CD4-positive, alpha-beta T cell (primary cell): ENCODE results near the gene NKX2-2. TPM values are rescaled to one million over a fixed set of nuclear protein-coding genes. Genes with fewer than 3 reads are reported as not detected.

Experiments
- ATAC-seq: fragments of 200-7000 bp; cut with Tn5 transposase; one replicate; pipeline ENCODE4 v1.10.0; 2022; ENCODE audit warnings: mild to moderate bottlenecking; ENCODE audit not compliant: poor library complexity
- CTCF ChIA-PET: fragments of 350-600 bp; sonication (Branson Sonifier 250); formaldehyde crosslinking; loops from one replicate; lab custom pipeline; 2021; ENCODE audit warnings: antibody characterized with exemption, inconsistent platforms; lab: Charles Lee
- POLR2A ChIA-PET: fragments of 350-600 bp; sonication (Branson Sonifier 250); formaldehyde crosslinking; loops from one replicate; lab custom pipeline; 2021; ENCODE audit warnings: antibody characterized with exemption, inconsistent platforms; lab: Charles Lee
- DNase-seq, 14 experiments: peaks; one replicate each; pipeline ENCODE4 v3.0.0-alpha.2; 2013 to 2020; ENCODE audit warnings: mixed read lengths in 2 of 14
- H3K27ac ChIP-seq, 2 donors: one replicate each; pipeline versions ENCODE4 v1.5.1 to v1.7.0; 2013; ENCODE audit warnings: low read length in 2 of 2, low read depth in 1 of 2, mild to moderate bottlenecking in 1 of 2
- H3K27me3 ChIP-seq, 2 experiments: 1 replicate in 1 of 2; 2 replicates in 1 of 2; pipeline versions ENCODE4 v1.6.1 to v1.7.0; 2013; ENCODE audit warnings: low read length in 2 of 2, control low read depth in 1 of 2, mild to moderate bottlenecking in 1 of 2, moderate library complexity in 1 of 2; ENCODE audit not compliant: insufficient read depth in 2 of 2, control insufficient read depth in 1 of 2
- H3K36me3 ChIP-seq: one replicate; pipeline ENCODE4 v1.6.1; 2013; ENCODE audit warnings: low read length, control low read depth; ENCODE audit not compliant: insufficient read depth
- H3K4me1 ChIP-seq: one replicate; pipeline ENCODE4 v1.6.1; 2013; ENCODE audit warnings: low read length, control low read depth; ENCODE audit not compliant: insufficient read depth
- H3K4me3 ChIP-seq: one replicate; pipeline ENCODE4 v1.5.1; 2013; ENCODE audit warnings: mild to moderate bottlenecking, low read length, moderate library complexity
- H3K9me3 ChIP-seq, 2 experiments: 1 replicate in 1 of 2; 2 replicates in 1 of 2; pipeline versions ENCODE4 v1.6.1 to v1.7.0; 2013; ENCODE audit warnings: low read length in 2 of 2, mild to moderate bottlenecking in 2 of 2, control low read depth in 1 of 2, moderate library complexity in 1 of 2; ENCODE audit not compliant: control insufficient read depth in 1 of 2, insufficient read depth in 1 of 2
- H3K27ac Mint-ChIP-seq: one replicate; pipeline ENCODE4 v1.8.0; 2020; ENCODE audit warnings: mixed read lengths
- H3K27me3 Mint-ChIP-seq: one replicate; pipeline ENCODE4 v1.8.0; 2021; ENCODE audit warnings: mixed read lengths
- H3K36me3 Mint-ChIP-seq: one replicate; pipeline ENCODE4 v1.8.0; 2021; ENCODE audit warnings: low read depth, mixed read lengths
- H3K4me1 Mint-ChIP-seq: one replicate; pipeline ENCODE4 v1.8.0; 2021; ENCODE audit warnings: low read depth, mixed read lengths
- H3K4me3 Mint-ChIP-seq: one replicate; pipeline ENCODE4 v1.8.0; 2020; ENCODE audit warnings: mild to moderate bottlenecking, mixed read lengths
- H3K9me3 Mint-ChIP-seq: one replicate; pipeline ENCODE4 v1.8.0; 2020; ENCODE audit warnings: mixed read lengths
- CTCF ChIP-seq: fragments of 200-600 bp; IDR thresholded peaks from one replicate; pipeline ENCODE4 v1.8.0; 2022; ENCODE audit warnings: antibody characterized with exemption, mild to moderate bottlenecking
- intact Hi-C, 2 experiments: fragments of 100-400 bp; cut with DNase I in 1 of 2; cut with micrococcal nuclease in 1 of 2; formaldehyde crosslinking; loops; one replicate each; pipeline versions ENCODE4 v1.15.1 to v1.9.0; 2023 to 2025; cut with DNase I, micrococcal nuclease
- total RNA-seq, 174 experiments: library from RNA in 2 of 174; stranded (reverse) in 2 of 174; gene quantifications; one replicate each; pipeline ENCODE4 v1.2.3 and lab custom pipeline; 2021 to 2026

The NKX2-2 gene
- total RNA-seq, 2 experiments from 2014 or later: not detected

GRCh38 chr20:21504323-21504722, 9.5 kb downstream of the NKX2-2 start:
- H3K36me3 Mint-ChIP-seq: no peaks in the 10 kb centered on the region
- H3K4me1 Mint-ChIP-seq: peaks cover 30% of the 10 kb centered on the region
- H3K9me3 Mint-ChIP-seq: no peaks in the 10 kb centered on the region
- Histone ChIP-seq H3K4me3 (no peak overlapping the region), H3K27me3 (peaks cover 47 to 58% of the 10 kb centered on the region in 2 experiments), H3K27ac (no peak overlapping the region), H3K4me1 (peaks cover 21% of the 10 kb centered on the region), H3K36me3 (no peaks in the 10 kb centered on the region), H3K9me3 (peaks cover 0 to 13% of the 10 kb centered on the region in 2 experiments)
- no peak overlapping the region for H3K27ac Mint-ChIP-seq
- peaks cover 78% of the 10 kb centered on the region for H3K27me3 Mint-ChIP-seq
- no peak overlapping the region for H3K4me3 Mint-ChIP-seq
- intact Hi-C loops: loop anchor here in 1 of 2 experiments (2.0 kb wide), 1 partner anchor 454 kb away; no protein-coding TSS in a partner anchor
- ATAC-seq: no peak
- no peak for TF ChIP-seq CTCF
- no peak for DNase-seq
- POLR2A ChIA-PET: interaction anchor here (0.9 kb wide), 1 partner anchor 201 kb away, joined by 3 read pairs; the partner anchor contains the start of gene XRN2
- CTCF ChIA-PET: interaction anchor here (1.0 to 6.7 kb wide), 7 partner anchors 20 to 644 kb away, joined by 3 to 72 read pairs (median 6); no protein-coding TSS in a partner anchor

GRCh38 chr20:21503345-21503744, 10.5 kb downstream of the NKX2-2 start:
- no peak overlapping the region for H3K4me3 ChIP-seq
- peaks cover 21% of the 10 kb centered on the region for H3K4me1 ChIP-seq
- peaks cover 78% of the 10 kb centered on the region for H3K27me3 Mint-ChIP-seq
- no peak for ATAC-seq
- ChIA-PET POLR2A (no interaction called here), CTCF (interaction anchor here (1.0 to 6.7 kb wide), 2 partner anchors 268 to 643 kb away, joined by 4 to 72 read pairs; no protein-coding TSS in a partner anchor)
- H3K9me3 ChIP-seq: peaks cover 0 to 13% of the 10 kb centered on the region in 2 experiments
- H3K27ac Mint-ChIP-seq: no peak overlapping the region
- DNase-seq: peak in 1 of 14 experiments; percentile 8
- no peak overlapping the region for H3K4me3 Mint-ChIP-seq
- H3K36me3 ChIP-seq: no peaks in the 10 kb centered on the region
- peaks cover 41 to 57% of the 10 kb centered on the region in 2 experiments for H3K27me3 ChIP-seq
- peaks cover 26% of the 10 kb centered on the region for H3K4me1 Mint-ChIP-seq
- H3K27ac ChIP-seq: no peak overlapping the region
- TF ChIP-seq CTCF: no peak
- H3K9me3 Mint-ChIP-seq: no peaks in the 10 kb centered on the region
- intact Hi-C loops: no loop called here
- no peaks in the 10 kb centered on the region for H3K36me3 Mint-ChIP-seq

GRCh38 chr20:21501184-21501583, 12.7 kb downstream of the NKX2-2 start:
- CTCF ChIA-PET: interaction anchor here (6.7 kb wide), 1 partner anchor 266 kb away, joined by 72 read pairs; no protein-coding TSS in a partner anchor
- intact Hi-C loops: no loop called here

More at GRCh38 chr20:21501184-21501583, 12.7 kb downstream of the NKX2-2 start:
- Histone ChIP-seq H3K27ac (no peak overlapping the region), H3K4me3 (no peak overlapping the region), H3K4me1 (peaks cover 13% of the 10 kb centered on the region), H3K27me3 (peaks cover 27 to 42% of the 10 kb centered on the region in 2 experiments), H3K9me3 (no peaks in the 10 kb centered on the region), H3K36me3 (no peaks in the 10 kb centered on the region)
- H3K4me1 Mint-ChIP-seq: peaks cover 7% of the 10 kb centered on the region
- DNase-seq: no peak
- no peak for TF ChIP-seq CTCF
- ATAC-seq: no peak
- H3K9me3 Mint-ChIP-seq: no peaks in the 10 kb centered on the region
- H3K36me3 Mint-ChIP-seq: no peaks in the 10 kb centered on the region
- no peak overlapping the region for H3K4me3 Mint-ChIP-seq
- H3K27ac Mint-ChIP-seq: no peak overlapping the region
- POLR2A ChIA-PET: no interaction called here
- peaks cover 74% of the 10 kb centered on the region for H3K27me3 Mint-ChIP-seq
